OCI-LY1 (cell line): ENCODE measurements around the gene POLDIP2.

ENCODE experiments used
- CTCF ChIP-seq: fragments of 200-600 bp; sonication (generic), shearing (Covaris generic); IDR thresholded peaks from 2 replicates; pipeline ENCODE4 v1.5.1; 2017; ENCODE audit warnings: mild to moderate bottlenecking, antibody characterized with exemption, low read length, moderate library complexity, mixed read lengths
- EZH2 ChIP-seq: fragments of 200-600 bp; sonication (generic), shearing (Covaris generic); IDR thresholded peaks from 2 replicates; pipeline ENCODE4 v1.8.0; 2017; ENCODE audit warnings: borderline replicate concordance, mixed run types, mild to moderate bottlenecking, antibody characterized with exemption, low read length, moderate library complexity, mixed read lengths

GRCh38 chr17:28341516-28341915 is 15.8 kb downstream of the POLDIP2 start:
- TF ChIP-seq CTCF (no peak), EZH2 (no peak)
